Measurements from ENCODE around the gene LNX1. TPM values are rescaled to one million over a fixed set of nuclear protein-coding genes. Genes with fewer than 3 reads are reported as not detected.
"Not testable (repeated sequence)": the region's sequence is repeated elsewhere in the genome, so short reads cannot be mapped to it uniquely, and the experiment has no call there.

The LNX1 gene
- polyA plus RNA-seq, 1 experiment, result 2.6 TPM

- no peaks in the 10 kb centered on the region for H3K27me3 ChIP-seq (ENCODE audit: control insufficient read depth, insufficient read depth, low read length)
- DNase-seq (ENCODE audit: low read depth, low spot score), result no peak
- POLR2A ChIA-PET, result no interaction called here
- no peak overlapping the region for H3K4me3 ChIP-seq (ENCODE audit: low read depth, low read length)
- H3K27ac ChIP-seq (ENCODE audit: low read depth, low read length), result no peak overlapping the region
- H3K9me3 ChIP-seq (ENCODE audit: control insufficient read depth, insufficient read depth, low read length), result no peaks in the 10 kb centered on the region
- TF ChIP-seq CTCF (IDR thresholded peaks at IDR 0.05; ENCODE audit: low read depth, low read length), result no peak
- CTCF ChIA-PET, result interaction anchor here (0.6 kb wide), 1 partner anchor 8 kb away, joined by 3 read pairs; no protein-coding TSS in a partner anchor
These were observed 172.1 kb downstream of the LNX1 start for GRCh38 chr4:53419208-53419607.

GRCh38 chr4:53409479-53409878 is 181.8 kb downstream of the LNX1 start:
- CTCF ChIA-PET; H3K27me3 ChIP-seq (ENCODE audit: control insufficient read depth, insufficient read depth, low read length); H3K9me3 ChIP-seq (ENCODE audit: control insufficient read depth, insufficient read depth, low read length); POLR2A ChIA-PET; H3K27ac ChIP-seq (ENCODE audit: low read depth, low read length); H3K4me3 ChIP-seq (ENCODE audit: low read depth, low read length); DNase-seq (ENCODE audit: low read depth, low spot score): not testable (repeated sequence)

Other genes with a start within 250 kb of the LNX1 start
- 16.4 and 16.6 TPM in 2 replicates for gene SCFD2, start 225.4 kb downstream of the LNX1 start, polyA plus RNA-seq (2011; rRNA removed)
- gene FIP1L1, start 213.8 kb downstream of the LNX1 start, polyA plus RNA-seq (2011; rRNA removed), result 28.3 and 30.5 TPM in 2 replicates